Fibroblast of pulmonary artery (primary cell): ENCODE results near the gene KANK2.
"Not testable (repeated sequence)": the region's sequence is repeated elsewhere in the genome, so short reads cannot be mapped to it uniquely, and the experiment has no call there.

Experiments
- DNase-seq: peaks from one replicate; pipeline ENCODE4 v3.0.0-alpha.2; 2010; ENCODE audit warnings: low read depth
- H3K4me3 ChIP-seq: replicated peaks from 2 replicates; pipeline ENCODE4 v1.5.1; 2011; ENCODE audit warnings: low read depth, mild to moderate bottlenecking, control low read depth, low read length, moderate library complexity
- CTCF ChIP-seq: IDR thresholded peaks from 2 replicates; pipeline ENCODE4 v1.5.1; 2011; ENCODE audit warnings: mild to moderate bottlenecking, control low read depth, low read length, inconsistent platforms; ENCODE audit errors: missing control alignments

The KANK2 gene

DNA sequence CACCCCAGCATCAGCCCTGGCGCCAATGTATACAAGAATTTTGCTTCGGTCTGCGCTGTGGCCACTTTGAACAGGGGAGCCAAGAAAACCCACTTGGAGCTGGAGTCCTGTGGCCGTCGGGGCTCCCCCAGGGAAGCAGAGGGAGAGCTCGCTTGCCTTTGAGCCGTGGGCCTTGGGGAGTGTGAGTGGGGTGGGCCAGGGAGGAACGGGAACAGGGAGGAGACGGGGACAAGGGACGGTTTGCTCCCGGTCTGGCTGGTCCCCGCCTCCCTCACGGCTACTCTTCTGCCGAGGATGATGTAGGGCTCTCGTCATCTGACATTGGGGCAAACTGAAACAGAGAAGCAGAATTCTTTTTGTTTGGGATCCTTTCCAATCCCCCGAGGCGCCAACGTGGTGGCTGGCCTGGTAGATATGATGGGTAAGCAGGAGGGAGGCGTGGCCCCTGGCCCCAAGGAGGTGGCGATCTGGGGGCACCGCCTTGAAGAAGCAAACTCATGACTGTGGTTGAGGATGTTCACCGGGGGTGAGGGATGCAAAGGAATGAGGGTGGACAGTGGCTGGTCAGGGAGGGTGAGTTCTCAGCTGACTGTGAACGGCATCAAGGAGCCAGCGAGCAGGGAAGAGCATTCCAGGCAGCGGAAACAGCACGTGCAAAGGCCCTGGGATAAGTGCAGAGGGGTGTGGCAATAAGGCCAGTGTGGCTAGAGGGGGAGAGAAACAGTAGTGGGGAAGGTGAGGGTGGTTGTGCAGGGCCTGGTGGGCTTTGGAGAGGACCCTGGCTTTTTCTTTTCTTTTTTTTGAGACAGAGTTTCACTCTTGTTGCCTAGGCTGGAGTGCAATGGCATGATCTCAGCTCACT is 30.8 kb downstream of the KANK2 start:
- TF ChIP-seq CTCF = no peak
- no peak overlapping the region for H3K4me3 ChIP-seq
- no peak for DNase-seq

GRCh38 chr19:11165486-11166030 is 31.8 kb downstream of the KANK2 start:
- no peak for TF ChIP-seq CTCF
- DNase-seq = no peak
- H3K4me3 ChIP-seq = peak overlapping the region; percentile 21

- H3K4me3 ChIP-seq = peak overlapping the region; percentile 21
- no peak for TF ChIP-seq CTCF
- peak; percentile 97 for DNase-seq
Observed at GRCh38 chr19:11164879-11165406, 32.4 kb downstream of the KANK2 start.

GRCh38 chr19:11164296-11164695 is 33.0 kb downstream of the KANK2 start:
- H3K4me3 ChIP-seq = no peak overlapping the region
- DNase-seq = no peak
- no peak for TF ChIP-seq CTCF

- not testable (repeated sequence) for H3K4me3 ChIP-seq, DNase-seq
Observed at GRCh38 chr19:11160440-11160768, 36.9 kb downstream of the KANK2 start.

DNA sequence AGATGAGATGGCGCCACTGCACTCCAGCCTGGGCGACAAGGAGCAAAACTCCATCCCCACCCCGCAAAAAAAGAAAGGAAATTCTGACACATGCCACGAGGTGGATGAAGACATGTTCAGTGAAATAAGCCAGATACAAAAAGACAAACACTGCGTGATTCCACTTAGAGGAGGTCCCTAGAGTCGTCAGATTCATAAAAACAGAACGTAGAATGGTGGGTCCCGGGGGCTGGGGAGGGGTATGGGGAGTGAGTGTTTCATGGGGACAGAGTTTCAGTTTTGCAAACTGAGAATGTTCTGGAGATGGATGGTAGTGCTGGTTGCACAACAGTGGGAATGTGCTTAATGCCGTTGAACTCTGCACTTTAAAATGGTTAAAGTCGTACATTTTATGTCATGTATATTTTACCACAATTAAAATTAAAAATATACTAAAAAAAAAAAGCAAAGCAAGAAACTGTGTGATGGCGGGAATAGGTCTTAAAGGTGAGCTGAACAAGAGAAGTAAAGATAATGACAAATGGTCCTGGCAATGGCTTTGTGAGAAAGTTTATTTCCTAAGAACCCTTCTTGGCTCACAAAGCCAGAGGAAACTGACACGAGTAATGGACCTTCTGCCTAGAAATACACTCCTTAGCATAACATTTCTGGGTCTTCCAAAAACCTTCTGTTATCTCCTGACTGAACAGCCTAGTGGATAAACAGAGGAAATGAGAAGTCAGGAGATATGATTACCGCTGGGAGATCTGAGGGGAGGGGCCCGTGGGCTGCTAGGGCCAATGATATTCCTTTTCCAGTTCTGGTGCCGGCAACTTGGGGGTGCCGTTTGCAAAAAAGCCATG is 37.5 kb downstream of the KANK2 start:
- no peak for TF ChIP-seq CTCF
- peak; percentile 78 for DNase-seq
- H3K4me3 ChIP-seq = no peak overlapping the region
